Fibroblast of skin of right quadriceps (primary cell): ENCODE results near the gene SLC44A3.

ENCODE experiments used
- DNase-seq: peaks from one replicate; pipeline ENCODE4 v3.0.0-alpha.2; 2013

SLC44A3 gene

DNA sequence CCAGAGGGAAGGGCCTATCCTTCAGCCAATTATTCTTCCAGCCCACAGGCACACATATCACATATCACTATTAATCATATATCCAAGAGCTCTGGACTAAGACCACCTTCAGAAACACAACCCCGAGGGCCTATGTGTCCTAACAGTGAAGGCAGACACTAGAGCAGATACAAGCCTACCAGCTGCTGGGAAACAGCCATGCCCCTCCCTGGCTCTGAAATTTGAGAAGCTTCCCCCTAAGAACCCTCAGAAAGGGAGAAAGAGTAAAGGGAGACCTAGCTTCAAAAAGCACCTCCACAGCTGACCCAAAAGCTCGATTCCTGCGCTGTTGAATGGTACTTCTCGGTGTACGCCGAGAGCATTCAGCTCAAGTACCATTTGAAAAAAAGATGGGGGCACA lies 89.3 kb downstream of the SLC44A3 start:
- DNase-seq, result no peak

DNA sequence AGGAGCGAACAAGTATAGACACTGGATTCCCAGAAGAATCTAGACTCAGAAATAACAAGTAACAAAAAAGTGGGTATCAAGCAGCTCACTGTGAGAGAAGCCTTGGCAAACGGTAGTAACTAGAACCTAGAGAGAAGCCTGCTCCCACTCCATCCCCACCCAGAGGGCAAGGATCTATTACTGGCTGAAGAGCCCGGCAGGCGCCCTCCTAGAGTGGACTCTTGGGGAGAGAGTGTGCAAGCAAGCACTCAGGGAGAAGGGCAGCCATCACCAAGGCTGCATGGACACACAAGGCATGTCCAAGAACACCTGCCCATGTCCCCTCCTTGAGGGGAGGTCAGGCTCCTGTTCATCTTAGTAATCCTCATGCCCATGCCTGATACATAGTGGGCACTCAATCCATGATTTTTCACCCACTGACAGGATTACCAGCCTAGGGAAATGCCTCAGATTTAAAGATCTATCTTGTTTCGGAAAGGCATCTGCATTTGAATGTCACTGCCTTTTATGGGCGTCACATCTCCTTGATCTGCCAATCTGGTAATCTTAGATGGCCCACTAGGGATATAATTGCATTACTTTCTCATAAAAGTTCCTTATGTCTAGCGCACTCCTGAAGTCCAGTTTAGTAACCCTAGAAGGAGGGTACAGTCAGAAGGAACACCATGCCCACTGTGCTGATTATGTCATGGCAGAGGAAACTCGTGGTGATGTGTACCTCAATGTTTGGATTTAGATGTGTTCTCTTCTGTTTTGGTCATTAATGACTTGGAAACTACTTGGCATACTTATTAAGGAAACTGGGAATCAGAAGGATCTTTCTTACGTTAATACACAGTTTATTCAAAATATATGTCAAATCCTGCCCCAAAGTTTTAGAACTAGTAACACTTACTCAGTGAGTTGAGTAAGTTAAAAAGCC lies 92.4 kb downstream of the SLC44A3 start:
- DNase-seq, result no peak

GRCh38 chr1:94917251-94917650 lies 97.1 kb downstream of the SLC44A3 start:
- DNase-seq, result no peak

- peak; percentile 48 for DNase-seq
Measured at GRCh38 chr1:94919241-94920030, 99.3 kb downstream of the SLC44A3 start.

- DNase-seq, result no peak
Measured at GRCh38 chr1:94920061-94920460, 99.9 kb downstream of the SLC44A3 start.

GRCh38 chr1:94921977-94922376 lies 101.8 kb downstream of the SLC44A3 start:
- DNase-seq, result no peak

GRCh38 chr1:94922761-94923331 lies 102.7 kb downstream of the SLC44A3 start:
- peak; percentile 88 for DNase-seq

GRCh38 chr1:94925004-94925403 lies 104.8 kb downstream of the SLC44A3 start:
- no peak for DNase-seq

GRCh38 chr1:94925561-94926125 lies 105.5 kb downstream of the SLC44A3 start:
- peak; percentile 96 for DNase-seq

- DNase-seq, result peak; percentile 61
Measured at GRCh38 chr1:94926126-94926914, 106.2 kb downstream of the SLC44A3 start.

- peak; percentile 93 for DNase-seq
Measured at GRCh38 chr1:94926915-94927404, 106.8 kb downstream of the SLC44A3 start, which contains the start of gene CNN3. TSS of gene CNN3 (minus strand) at chr1:94927110. CDS start at chr1:94926894, 216 bp downstream.

GRCh38 chr1:94927405-94928175 lies 107.4 kb downstream of the SLC44A3 start:
- no peak for DNase-seq

DNA sequence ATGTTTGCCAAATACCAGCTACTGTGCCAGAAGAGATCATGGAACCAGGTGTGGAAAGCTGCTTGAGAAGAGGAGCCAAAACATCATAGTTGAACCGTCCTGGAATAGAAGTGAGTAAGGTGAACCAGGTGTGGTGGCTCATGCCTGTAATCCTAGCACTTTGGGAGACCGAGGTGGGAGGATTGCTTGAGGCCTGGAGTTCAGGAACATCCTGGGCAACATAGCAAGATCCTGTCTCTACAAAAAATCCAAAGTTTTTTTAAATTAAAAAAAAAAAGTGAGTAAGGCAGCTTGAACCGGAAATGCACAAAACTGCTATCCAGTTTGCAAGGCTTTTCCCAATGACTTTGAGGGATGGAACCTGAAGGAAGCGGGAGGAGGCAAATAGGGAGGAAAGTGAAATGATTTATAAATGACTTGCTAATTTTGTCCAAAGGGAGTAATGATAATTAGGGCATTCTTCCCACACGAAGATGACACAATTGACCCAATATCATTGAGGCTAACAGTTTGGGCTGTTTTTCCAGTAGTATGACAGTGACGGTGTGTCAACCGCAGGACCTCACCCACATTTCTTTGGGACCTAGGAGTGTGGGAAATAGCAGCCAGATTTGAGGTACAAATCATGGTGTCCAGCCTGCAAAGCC lies 108.3 kb downstream of the SLC44A3 start:
- no peak for DNase-seq

DNA sequence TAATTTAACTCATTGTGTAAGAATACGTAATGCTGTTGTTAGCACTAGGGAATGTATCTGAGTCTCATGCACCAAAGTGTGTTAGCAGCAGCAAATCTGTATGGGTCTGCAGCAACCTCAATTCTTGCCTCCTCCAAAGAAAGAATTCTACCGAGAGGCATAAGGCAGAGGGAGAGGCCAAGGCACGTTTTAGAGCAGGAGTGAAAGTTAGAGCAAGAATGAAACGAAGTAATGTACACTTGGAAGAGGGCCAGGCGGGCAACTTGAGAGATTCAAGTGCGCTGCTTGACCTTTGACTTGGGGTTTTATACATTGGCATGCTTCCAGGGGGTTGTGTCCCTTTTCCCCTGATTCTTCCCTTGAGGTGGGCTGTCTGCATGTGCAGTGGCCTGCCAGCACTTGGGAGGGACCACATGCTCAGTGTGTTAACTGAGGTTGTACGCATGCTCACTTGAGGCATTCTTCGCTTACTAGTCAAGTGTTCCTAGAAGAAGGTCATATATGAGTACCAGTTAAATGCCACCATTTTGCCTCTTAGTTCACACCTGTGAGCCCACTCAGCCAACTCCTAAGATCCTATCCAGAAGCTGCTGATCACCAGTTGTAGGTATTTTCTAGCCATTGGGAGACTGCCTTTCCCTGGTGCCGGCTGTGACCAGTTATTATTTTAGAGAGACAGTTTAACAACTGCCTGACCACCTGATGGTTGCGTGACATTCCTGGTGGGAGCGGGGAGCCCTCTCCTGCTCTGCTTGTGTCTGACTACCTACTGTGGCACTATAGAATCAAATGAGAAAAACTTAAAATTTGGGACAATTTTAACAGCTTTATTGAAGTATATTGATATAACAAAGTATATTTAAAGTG lies 109.4 kb downstream of the SLC44A3 start:
- DNase-seq, result no peak

DNA sequence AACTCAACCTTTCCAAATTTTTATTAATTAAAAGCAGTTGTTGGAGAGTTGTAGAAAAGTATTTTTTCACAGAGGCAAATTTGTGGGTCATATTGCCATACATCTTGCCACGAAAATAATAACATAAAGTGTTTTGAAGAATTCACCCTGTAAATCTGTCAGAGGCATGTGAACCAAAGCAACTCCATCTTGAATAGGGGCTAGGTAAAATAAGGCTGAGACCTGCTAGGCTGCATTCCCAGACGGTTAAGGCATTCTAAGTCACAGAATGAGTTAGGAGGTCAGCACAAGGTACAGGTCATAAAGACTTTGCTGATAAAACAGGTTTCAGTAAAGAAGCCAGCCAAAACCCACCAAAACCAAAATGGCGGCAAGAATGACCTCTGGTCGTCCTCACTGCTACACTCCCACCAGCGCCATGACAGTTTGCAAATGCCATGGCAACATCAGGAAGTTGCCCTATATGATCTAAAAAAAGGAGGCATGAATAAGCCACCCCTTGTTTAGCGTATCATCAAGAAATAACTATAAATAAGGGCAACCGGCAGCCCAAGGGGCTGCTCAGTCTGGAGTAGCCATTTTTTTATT lies 111.2 kb downstream of the SLC44A3 start:
- no peak for DNase-seq

- no peak for DNase-seq
Measured at GRCh38 chr1:94934551-94934950, 114.4 kb downstream of the SLC44A3 start.

DNA sequence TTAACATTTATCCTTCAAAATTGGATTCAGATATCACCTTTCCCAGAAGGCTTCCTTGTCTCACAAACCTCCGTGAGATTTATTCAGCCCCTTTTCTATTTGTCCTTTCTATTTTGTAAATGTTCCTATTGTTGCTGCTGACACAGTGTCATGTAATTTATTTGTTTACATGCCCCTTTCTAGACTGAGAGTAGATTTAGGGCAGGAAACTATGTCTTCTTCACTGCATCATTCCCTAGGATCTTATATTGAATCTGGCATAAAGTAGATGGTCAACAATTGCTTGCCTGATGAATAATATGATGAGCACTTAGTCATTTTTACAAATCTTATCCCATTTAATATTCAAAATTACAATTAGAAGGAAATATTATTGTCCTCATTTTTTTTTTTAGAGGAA lies 114.9 kb downstream of the SLC44A3 start:
- DNase-seq, result no peak

DNA sequence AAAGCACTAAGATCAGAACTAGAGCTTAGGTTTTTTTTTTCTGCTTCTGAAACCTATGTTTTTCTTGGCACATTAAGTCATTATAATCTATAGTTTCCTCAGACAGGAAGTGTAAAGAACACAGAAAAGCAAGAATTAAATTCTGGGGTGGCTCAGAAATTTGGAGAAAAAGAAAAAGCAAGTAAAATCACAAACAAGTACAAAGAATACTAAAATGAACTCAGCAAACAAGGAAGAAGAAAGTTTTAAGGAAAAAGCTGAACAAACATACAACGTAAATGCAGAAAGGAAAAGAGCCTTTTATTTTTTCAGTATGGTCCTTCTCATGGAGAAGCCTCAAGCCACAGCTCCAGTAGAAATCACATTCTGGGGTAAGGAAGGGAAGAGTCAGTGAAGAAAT lies 115.3 kb downstream of the SLC44A3 start:
- DNase-seq, result no peak
